Activated CD4-positive, alpha-beta T cell treated with anti-CD3 and anti-CD28 coated beads for 48 hours (primary cell): ENCODE data around the gene MAPK12.
"Not testable (repeated sequence)": the region's sequence is repeated elsewhere in the genome, so short reads cannot be mapped to it uniquely, and the experiment has no call there.

Source experiments
- DNase-seq: peaks from one replicate; pipeline ENCODE4 v3.0.0-alpha.2; 2020

The MAPK12 gene

DNA sequence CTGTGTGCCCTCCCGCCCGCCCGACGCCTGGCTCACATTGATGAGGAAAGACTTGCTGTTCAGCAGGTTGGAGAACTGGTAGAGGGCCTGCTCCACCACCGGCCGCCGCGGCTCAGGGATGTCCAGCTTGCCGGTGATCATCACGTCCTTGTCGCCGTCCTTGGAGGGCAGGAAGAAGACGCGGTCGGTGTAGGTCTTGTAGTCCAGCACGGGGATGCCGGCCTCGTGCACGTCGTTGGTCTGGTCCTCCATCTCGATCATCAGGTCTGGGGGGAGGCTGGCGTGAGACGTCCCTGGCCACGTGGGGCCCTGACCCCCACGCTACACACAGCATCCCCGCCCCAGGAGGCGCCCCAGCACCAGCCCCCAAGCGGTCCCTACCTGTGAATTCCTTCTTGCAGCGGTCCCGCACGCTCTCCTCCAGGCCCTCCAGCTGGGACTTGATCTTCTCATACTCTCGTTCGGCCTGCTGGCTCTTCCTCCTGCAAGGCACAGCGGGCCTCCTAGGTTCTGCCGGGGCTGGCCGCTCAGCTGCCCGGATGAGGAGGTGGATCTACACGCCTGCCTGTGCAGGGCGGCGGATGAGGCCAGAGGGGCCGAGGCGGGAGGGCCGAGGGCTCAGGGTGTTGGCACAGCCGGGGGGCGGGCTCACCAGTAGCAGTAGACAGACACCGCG is 19.4 kb upstream of the MAPK12 start:
- no peak for DNase-seq

- DNase-seq = no peak
Measured at GRCh38 chr22:50280022-50280707, 18.7 kb upstream of the MAPK12 start.

- no peak for DNase-seq
Measured at GRCh38 chr22:50278956-50279619, 17.6 kb upstream of the MAPK12 start.

- DNase-seq = no peak
Measured at GRCh38 chr22:50278461-50278860, 17.0 kb upstream of the MAPK12 start.

- DNase-seq = no peak
Measured at GRCh38 chr22:50277761-50278160, 16.3 kb upstream of the MAPK12 start.

DNA sequence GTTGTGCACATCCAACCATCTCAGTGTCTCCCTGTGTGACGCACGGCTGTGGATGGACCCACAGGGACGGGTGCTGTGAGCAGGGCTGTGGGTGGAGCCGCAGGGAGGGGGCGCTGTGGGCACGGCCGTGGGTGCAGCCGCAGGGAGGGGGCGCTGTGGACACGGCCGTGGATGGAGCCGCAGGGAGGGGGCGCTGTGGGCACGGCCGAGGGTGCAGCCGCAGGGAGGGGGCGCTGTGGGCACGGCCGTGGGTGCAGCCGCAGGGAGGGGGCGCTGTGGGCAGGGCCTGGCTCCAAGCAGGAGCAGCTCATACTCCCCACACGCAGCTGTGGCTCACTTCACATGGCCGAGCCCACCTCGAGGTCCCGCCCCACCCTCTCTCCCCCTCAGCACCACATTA is 14.7 kb upstream of the MAPK12 start:
- DNase-seq = peak; percentile 66

- DNase-seq = no peak
Measured at GRCh38 chr22:50275181-50276055, 13.9 kb upstream of the MAPK12 start.

- DNase-seq = no peak
Measured at GRCh38 chr22:50274771-50275170, 13.3 kb upstream of the MAPK12 start.

DNA sequence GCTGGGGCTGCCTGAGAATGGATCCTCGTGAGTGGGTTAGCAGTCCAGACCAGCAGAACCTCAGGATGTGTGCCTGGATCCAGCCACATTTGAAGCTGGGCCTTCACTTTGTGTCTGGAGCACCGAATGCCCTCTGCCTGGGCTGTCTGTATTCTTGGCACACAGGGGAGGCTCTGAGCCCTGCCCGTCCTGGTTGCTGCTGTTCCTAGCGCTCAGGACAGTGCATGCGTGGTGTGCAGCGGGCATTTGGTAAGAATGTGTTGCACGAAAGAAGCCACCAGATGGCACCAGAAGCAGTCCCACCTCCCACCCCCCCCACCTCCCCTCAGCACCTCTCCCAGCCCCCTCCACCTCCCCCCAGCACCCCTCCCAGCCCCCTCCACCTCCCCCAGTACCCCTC is 12.8 kb upstream of the MAPK12 start:
- DNase-seq = peak; percentile 65

GRCh38 chr22:50273781-50274180 is 12.3 kb upstream of the MAPK12 start:
- not testable (repeated sequence) for DNase-seq

- not testable (repeated sequence) for DNase-seq
Measured at GRCh38 chr22:50273352-50273751, 11.9 kb upstream of the MAPK12 start.

DNA sequence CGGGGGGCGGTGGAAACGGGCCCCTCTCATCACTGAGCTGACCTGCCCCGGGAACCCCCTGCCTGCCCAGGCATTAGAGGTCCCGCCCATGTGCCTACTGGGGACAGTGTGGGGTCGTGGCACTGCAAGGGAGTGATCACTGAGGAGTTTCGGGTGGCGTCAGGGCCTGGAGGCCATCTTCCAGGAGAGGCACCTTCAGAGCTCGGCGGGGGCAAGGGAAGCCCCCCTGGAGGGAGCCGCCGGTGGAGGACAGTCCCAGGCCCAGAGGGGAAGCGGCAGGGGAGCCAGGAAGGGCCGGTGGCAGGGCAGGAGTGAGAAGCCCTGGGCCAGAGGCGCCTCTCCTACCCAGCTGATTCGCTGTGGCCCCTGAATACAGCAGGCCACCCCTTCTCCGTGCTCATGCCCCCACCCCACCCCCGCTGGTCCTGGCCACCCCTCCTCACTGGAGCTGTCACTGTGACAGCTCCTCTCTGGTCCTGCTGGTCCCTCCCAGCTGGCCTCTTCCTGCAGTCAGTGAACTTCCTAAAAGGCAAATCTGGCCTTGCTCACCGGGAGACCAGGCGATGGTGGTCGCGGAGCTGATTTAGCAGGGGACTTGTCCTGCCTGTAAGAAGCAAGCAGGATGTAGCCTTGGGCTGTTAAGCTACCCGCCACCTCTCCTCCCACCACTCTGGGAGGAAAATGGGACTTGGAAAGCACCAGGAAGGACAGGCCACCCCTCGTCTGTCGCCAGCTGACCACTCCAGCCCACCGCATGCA is 10.7 kb upstream of the MAPK12 start:
- no peak for DNase-seq

DNA sequence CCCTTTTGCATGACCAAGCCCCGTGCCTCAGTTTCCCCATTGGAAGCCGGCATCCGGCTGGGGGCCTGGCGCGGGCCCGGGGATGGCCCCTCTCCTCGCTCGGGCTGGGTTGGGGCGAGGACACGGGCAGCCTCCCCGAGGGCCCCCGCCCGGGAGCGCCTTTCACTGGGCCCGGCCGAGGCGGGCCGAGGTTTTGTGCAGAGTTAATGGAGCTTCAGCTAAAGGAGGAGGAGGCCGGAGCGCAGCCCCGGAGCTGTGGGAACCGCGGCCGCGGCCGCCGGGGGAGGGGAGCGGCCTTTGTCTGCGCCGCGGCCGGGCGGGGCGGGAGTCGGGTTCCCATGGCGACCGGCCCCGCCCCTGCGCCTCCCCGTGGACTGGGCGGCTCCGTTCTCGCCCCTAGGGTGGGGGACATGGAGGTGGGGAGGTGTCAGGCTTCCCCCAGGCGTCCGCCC is 10.1 kb upstream of the MAPK12 start:
- DNase-seq = peak; percentile 68

- DNase-seq = peak; percentile 77
Measured at GRCh38 chr22:50270666-50271394, 9.3 kb upstream of the MAPK12 start.

GRCh38 chr22:50269970-50270665 is 8.6 kb upstream of the MAPK12 start, which contains the start of gene MAPK11:
TSS of gene MAPK11 (minus strand) at chr22:50270380. CDS start at chr22:50270292, 88 bp downstream.
- DNase-seq = peak; percentile 64

DNA sequence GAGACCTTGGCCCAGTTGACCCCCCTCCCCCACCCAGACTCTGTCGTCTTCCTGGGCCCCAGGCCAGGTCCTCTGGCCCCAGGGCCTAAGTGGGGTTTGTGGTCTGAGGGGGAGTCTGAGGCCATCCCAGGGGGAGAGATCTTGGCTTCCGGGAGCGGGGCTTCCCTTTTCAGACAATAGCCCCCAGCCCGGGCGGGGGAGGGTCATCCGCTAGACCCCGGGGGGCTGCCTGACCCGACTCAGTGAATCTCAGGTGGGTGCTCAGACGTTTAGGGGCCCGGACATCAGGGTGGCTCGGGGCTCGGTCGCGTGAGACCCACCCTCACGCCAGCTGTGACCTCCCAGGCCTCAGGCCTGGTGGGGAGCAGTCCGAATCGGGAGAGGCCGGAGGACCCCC is 8.1 kb upstream of the MAPK12 start:
- no peak for DNase-seq

GRCh38 chr22:50268655-50269113 is 7.2 kb upstream of the MAPK12 start:
- no peak for DNase-seq

- DNase-seq = peak; percentile 78
Measured at GRCh38 chr22:50267591-50268390, 6.3 kb upstream of the MAPK12 start.

- no peak for DNase-seq
Measured at GRCh38 chr22:50266994-50267393, 5.5 kb upstream of the MAPK12 start.
